UCSD-AML1 (cell line): Measurements from ENCODE around the gene ZNF681.
"Not testable (repeated sequence)": the region's sequence is repeated elsewhere in the genome, so short reads cannot be mapped to it uniquely, and the experiment has no call there.

Experiments
- DNase-seq: peaks from one replicate; lab custom pipeline; 2025; ENCODE audit not compliant: unreplicated experiment; lab: John Stamatoyannopoulos, UW

ZNF681 gene

GRCh38 chr19:23758187-23759074 lies at the start of gene ZNF681:
ZNF681 (minus strand) TSS chr19:23758891; CDS start chr19:23758749, 142 bp downstream.
- no peak for DNase-seq

GRCh38 chr19:23804676-23805075 lies 46.0 kb upstream of the ZNF681 start:
- no peak for DNase-seq

GRCh38 chr19:23802290-23802689 lies 43.6 kb upstream of the ZNF681 start:
- DNase-seq = no peak

- DNase-seq = no peak
These were observed 43.1 kb upstream of the ZNF681 start for GRCh38 chr19:23801803-23802202.

GRCh38 chr19:23800868-23801267 lies 42.2 kb upstream of the ZNF681 start:
- no peak for DNase-seq

- DNase-seq = no peak
These were observed 41.6 kb upstream of the ZNF681 start for GRCh38 chr19:23800271-23800670.

GRCh38 chr19:23799321-23799720 lies 40.6 kb upstream of the ZNF681 start:
- DNase-seq = no peak

GRCh38 chr19:23795462-23795861 lies 36.8 kb upstream of the ZNF681 start:
- no peak for DNase-seq

GRCh38 chr19:23792784-23793183 lies 34.1 kb upstream of the ZNF681 start:
- DNase-seq = no peak

- no peak for DNase-seq
These were observed 32.2 kb upstream of the ZNF681 start for GRCh38 chr19:23790641-23791488.

GRCh38 chr19:23789246-23789645 lies 30.6 kb upstream of the ZNF681 start:
- no peak for DNase-seq

- DNase-seq = no peak
These were observed 29.7 kb upstream of the ZNF681 start for GRCh38 chr19:23788411-23788810.

- DNase-seq = no peak
These were observed 28.4 kb upstream of the ZNF681 start for GRCh38 chr19:23787106-23787505.

GRCh38 chr19:23785982-23786381 lies 27.3 kb upstream of the ZNF681 start:
- no peak for DNase-seq

- no peak for DNase-seq
These were observed 25.6 kb upstream of the ZNF681 start for GRCh38 chr19:23784274-23784673.

- no peak for DNase-seq
These were observed 24.9 kb upstream of the ZNF681 start for GRCh38 chr19:23783636-23784035.

- DNase-seq = no peak
These were observed 21.0 kb upstream of the ZNF681 start for GRCh38 chr19:23779645-23780044.

GRCh38 chr19:23778566-23778965 lies 19.9 kb upstream of the ZNF681 start:
- DNase-seq = no peak

GRCh38 chr19:23778036-23778435 lies 19.3 kb upstream of the ZNF681 start:
- DNase-seq = not testable (repeated sequence)

GRCh38 chr19:23777216-23777615 lies 18.5 kb upstream of the ZNF681 start:
- DNase-seq = no peak

- no peak for DNase-seq
These were observed 18.0 kb upstream of the ZNF681 start for GRCh38 chr19:23776507-23777205.
